Measurements from ENCODE around the gene ELFN1.
"Not testable (repeated sequence)": the region's sequence is repeated elsewhere in the genome, so short reads cannot be mapped to it uniquely, and the experiment has no call there.

ELFN1 gene

GRCh38 chr7:1714583-1715330 lies 44.7 kb downstream of the ELFN1 start:
- no peak for TF ChIP-seq CTCF (IDR thresholded peaks at IDR 0.05)
- no peak for TF ChIP-seq ZFX (IDR thresholded peaks at IDR 0.05; ENCODE audit: borderline replicate concordance)
- H3K27ac ChIP-seq = no peak overlapping the region

- H3K27ac ChIP-seq = no peak overlapping the region
- TF ChIP-seq ZFX (IDR thresholded peaks at IDR 0.05; ENCODE audit: borderline replicate concordance) (no peak), CTCF (IDR thresholded peaks at IDR 0.05) (no peak)
Observed at GRCh38 chr7:1715331-1715625, 45.2 kb downstream of the ELFN1 start.

- no peak for TF ChIP-seq CTCF (IDR thresholded peaks at IDR 0.05)
- TF ChIP-seq ZFX (IDR thresholded peaks at IDR 0.05; ENCODE audit: borderline replicate concordance) = no peak
- no peak overlapping the region for H3K27ac ChIP-seq
Observed at GRCh38 chr7:1715671-1716074, 45.6 kb downstream of the ELFN1 start.

GRCh38 chr7:1716263-1717094 lies 46.4 kb downstream of the ELFN1 start:
- no peak for TF ChIP-seq CTCF (IDR thresholded peaks at IDR 0.05)
- TF ChIP-seq ZFX (IDR thresholded peaks at IDR 0.05; ENCODE audit: borderline replicate concordance) = no peak

GRCh38 chr7:1717095-1717483 lies 47.0 kb downstream of the ELFN1 start:
- TF ChIP-seq ZFX (IDR thresholded peaks at IDR 0.05; ENCODE audit: borderline replicate concordance) = no peak
- TF ChIP-seq CTCF (IDR thresholded peaks at IDR 0.05) = no peak
- no peak overlapping the region for H3K27ac ChIP-seq

More at GRCh38 chr7:1716263-1717094, 46.4 kb downstream of the ELFN1 start:
- no peak overlapping the region for H3K27ac ChIP-seq

- H3K27ac ChIP-seq = no peak overlapping the region
- no peak for TF ChIP-seq CTCF (IDR thresholded peaks at IDR 0.05)
- no peak for TF ChIP-seq ZFX (IDR thresholded peaks at IDR 0.05; ENCODE audit: borderline replicate concordance)
Observed at GRCh38 chr7:1717903-1718676, 48.0 kb downstream of the ELFN1 start.

GRCh38 chr7:1718850-1719249 lies 48.8 kb downstream of the ELFN1 start:
- not testable (repeated sequence) for H3K27ac ChIP-seq

- H3K27ac ChIP-seq = not testable (repeated sequence)
Observed at GRCh38 chr7:1719256-1719655, 49.2 kb downstream of the ELFN1 start.

Data from 22Rv1 (cell line).